Medulla oblongata (tissue), 1 donor: Measurements from ENCODE around the gene SELENOO.

Experiments
- DNase-seq: peaks from one replicate; pipeline ENCODE4 v3.0.0-alpha.2; 2015; ENCODE audit errors: extremely low spot score

The SELENOO gene

DNA sequence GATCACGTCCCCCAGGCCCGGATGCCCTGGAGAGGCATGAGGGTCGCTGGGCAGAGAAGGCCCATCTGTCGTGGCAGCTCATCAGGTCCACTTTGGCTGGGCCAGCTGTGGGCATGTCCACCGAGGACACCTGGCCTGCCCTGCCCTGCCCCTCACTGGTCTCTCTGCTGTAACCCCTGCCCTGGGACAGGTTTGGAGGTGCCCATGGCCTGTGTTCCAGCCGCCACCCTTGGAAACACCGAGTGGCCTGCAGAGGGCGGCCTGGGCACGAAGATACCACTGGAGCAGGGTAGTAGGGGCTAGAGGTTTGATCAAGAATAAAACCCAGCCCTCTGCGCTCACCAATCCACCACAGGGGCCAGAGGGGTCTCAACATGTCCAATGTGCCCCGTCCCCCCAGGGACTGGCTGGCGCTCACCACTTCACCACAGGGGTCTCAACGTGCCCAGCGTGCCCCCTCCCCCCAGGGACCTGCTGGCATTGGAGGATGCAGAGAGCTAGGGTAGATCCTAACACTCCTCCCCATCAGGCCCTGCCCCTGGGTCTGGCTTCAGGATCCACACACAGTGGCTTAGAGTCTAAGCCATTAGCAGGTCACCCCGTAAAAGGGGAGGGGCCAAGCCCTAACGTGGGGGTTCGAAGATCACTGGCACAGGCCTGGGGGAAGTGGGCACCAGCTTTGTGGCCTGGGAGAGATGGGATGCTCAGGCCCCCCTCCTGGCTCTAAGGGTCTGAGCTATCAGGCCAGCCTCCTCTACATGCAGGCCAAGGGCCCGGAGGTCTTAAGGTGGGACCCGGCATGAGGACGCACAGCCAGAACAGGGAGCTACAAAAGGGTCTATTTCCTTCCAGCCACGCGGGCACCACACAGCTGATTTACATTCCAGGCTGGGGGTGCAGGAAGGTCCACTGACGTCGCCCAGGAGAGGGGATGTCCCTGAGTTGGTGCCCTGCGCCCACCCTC, 51.6 kb downstream of the SELENOO start:
- DNase-seq, result peak; percentile 63

DNA sequence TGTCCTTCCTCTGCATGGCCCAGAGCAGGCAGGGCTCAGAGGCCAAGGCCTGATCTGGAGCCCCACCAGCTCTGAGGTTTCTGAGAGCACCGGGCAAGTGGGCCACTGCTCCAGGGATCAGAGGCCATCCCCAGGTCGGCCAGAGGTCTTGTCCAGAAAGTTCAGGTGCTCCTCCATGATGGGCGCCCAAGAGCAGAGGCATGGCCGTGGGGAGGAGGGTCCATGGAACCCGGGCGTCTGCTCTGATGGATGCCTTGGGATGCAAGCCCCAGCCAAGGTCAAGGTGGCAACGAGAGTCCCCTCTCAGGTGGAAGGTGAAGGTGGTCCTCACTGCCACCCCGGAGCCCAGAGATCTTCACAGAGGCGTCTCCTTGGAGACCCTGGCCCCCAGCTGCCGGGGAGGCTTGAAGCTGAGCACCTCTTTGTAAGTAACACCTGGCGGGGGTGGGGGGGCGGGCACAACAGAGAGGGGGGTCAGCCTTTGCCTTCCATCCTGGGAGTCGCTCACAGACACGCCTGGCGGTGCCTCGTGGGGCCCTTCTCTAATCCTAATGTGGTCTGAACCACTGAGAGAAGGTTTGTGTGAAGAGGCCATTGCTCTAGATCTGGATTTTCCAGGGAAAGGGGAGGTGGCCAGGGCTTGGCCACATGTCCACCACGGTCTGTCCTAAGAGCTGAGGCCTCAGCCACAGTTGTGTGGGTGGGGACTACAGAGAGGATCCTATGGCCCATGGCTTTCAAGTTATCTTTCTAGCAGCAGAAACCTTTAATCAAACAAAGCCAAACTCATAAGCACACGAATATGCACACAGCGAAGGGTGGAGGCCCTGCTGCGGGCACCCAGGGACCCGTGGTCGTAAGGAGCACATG, 52.5 kb downstream of the SELENOO start:
- DNase-seq, result no peak

DNA sequence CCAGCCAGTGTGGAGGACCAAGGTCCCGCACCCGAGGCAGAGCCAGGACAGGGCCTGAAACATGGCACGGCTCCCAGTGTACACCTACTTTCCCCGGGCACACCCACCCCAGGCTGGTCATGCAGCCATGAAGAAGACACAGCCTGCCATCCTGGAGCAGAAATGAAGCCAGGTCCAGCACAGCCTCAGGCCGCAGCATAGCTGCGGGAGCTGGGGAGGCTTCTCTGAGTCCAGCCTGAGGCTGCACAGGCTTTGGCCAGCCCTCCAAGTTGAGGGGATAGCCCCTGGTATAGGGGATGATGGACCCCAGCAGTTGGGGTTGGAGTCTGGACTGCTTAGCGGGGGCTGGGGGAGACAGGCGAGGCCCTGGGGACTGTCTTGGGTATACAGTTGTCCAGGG, 53.1 kb downstream of the SELENOO start:
- DNase-seq, result no peak

DNA sequence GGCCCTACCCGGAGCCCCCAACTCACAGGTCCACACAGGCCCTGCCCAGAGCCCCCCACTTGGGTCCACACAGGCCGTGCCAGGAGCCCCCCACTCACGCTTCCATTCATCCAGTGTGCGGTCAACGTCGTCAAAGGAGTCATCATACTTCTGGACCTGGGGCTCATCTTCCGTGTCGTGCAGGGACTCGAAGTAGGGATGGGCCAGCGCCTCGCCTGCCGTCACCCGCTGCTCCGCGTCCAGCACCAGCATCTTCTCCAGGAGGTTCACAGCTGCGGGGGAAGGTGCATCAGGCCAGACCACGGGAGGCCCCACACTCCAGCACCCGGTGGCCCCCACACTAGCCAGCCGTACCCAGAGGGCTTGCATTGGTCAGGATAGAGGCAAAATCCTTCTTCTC, 54.3 kb downstream of the SELENOO start:
- DNase-seq, result no peak

DNA sequence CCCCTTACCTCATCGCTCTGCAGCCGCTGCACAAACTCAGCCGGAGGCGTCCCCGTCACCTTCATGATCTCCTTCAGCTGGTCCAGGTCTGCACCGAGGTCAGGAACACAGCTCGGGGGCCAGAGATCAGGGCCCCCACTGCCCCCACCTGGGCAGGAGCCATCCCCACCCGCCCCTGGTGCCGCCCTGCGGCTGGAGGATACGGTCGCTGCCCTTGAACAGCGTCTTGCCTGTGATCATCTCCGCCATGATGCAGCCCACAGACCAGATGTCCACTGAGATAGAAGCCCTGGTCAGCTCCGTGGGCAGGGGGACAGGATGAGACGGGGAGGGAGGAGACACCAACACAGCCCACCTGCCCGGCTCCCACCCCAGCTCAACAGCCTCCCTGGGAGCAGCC, 54.8 kb downstream of the SELENOO start:
- DNase-seq, result no peak

DNA sequence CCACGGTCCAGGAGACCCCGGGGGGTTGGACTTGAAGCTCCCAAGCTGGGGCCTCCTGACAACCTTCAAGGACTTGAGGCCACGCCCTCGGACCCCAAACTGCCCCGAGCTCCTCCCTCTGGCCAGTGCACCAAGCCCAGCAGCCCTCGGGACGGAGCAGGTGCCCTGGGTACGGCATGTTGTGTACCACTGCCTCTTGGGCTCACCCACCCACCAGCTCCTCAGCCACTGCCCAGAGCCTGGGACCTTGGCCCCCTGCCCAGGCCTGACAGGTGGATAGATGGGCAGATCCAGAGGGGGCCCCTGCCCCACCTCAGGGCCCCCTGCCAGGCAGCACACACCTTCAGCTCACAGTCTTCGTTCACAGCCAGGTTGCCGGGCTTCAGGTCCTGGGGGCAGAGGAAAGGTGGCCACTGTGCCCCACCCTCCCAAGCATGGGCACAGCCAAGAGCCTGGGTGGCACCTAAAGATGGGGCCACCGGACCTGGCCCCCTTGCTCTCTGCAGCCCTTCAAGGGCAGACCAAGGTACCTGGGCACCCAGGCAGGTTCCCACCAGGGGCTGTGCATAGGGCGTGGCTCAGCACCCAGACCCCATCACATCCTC, 55.5 kb downstream of the SELENOO start:
- DNase-seq, result no peak

DNA sequence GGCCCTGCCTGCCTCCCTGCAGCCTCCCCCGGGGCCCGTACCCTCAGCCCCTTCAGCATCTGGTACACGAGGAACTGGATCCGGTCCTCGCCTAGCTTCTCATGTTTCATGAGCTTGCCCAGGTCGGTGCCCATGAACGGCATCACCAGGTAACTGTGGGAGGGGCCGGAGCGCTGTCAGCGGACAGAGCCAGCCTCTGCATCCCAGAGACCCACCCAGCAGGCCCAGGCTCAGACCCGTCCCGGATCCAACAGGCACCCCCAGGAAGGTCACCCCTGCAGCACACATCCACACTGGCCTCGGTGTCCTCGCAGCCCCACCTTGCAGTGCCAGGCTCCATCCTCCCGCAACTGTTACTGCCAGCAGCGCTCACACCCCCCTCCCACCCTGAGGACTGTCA, 56.2 kb downstream of the SELENOO start:
- DNase-seq, result no peak

DNA sequence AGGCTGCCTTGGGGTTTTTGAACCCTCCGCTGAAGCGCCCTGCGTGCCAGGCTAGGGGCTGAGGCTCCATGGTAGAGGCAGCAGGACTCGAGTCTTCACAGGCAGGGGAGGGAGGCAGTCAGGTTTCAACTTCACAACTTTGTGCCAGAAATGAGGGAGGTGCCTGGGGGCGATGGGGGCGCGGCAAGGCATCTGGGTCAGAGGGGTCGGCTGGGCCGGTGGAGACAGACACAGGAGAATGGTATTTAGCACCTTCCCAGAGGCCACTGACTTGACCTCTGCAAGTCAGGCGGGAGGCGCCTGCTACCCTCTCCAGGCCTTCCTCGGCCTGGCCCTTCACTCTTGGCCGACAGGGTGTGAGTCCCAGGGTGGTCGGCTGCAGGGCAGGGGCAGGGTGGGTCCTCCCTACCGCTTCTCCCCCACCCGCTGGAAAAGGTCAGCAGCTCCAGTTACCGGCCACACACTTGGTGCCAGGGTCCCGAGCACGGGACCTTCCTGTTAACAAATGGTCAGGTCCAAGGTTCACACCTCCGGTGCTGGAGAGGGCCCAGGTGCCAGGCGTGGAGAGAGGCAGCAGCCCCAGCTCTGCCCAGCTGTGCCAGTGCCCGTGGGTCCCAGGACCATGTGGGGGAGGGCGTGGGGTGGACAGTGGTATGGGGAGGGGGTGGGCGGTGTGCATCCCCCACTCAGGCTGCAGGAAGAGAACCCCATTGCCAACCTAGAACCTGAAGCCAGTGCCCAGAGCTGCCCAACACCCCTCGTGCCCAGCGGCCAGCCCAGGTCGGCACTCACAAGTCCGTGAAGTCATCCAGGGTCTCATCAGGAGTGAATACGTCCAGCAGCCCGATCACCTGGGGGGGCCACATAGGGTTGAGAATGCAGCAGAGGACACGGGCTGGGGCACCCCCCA, 56.9 kb downstream of the SELENOO start:
- no peak for DNase-seq

DNA sequence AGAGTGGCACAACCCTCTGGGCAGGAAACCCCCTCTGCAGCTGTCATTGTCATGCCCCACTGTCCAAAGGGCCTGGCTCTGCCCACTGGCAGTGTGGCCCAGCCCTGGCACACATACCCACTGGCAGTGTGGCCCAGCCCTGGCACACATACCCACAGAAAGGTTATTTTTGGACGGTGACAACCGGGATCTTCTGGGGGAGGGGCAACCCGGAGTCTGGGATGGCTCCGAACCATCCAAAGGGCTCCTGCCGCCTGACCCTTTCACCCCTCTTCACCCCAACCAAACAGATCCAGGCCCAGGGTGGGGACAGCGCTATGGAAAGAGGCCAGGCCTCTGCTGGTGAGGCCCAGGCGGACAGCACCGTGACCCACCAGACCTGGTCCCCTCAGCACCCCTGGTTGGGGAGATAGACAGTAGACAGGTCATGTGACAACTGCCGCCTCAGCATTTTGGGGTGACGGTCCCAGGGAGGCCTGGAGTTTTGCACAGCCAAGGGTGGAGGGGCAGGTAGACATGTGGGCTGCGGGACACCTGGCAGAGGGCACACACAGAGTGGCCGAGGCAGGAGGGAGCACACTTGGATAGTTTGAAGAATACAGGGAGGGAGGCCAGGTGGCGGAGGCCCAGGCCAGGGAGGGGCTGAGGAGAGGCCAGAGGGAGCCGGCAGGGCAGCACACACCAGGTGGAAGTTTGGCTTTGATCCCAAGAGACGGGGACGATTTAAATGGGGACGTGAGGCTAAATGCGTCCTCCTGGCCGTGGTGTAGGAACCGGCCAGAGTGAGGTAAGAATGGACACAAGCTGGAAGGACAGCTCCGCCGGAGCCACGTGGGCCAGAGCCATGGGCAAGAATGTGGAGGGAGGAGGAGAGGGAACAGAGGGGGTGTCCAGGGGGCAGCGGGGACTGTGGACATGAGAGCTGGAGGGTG, 57.8 kb downstream of the SELENOO start:
- DNase-seq, result no peak

DNA sequence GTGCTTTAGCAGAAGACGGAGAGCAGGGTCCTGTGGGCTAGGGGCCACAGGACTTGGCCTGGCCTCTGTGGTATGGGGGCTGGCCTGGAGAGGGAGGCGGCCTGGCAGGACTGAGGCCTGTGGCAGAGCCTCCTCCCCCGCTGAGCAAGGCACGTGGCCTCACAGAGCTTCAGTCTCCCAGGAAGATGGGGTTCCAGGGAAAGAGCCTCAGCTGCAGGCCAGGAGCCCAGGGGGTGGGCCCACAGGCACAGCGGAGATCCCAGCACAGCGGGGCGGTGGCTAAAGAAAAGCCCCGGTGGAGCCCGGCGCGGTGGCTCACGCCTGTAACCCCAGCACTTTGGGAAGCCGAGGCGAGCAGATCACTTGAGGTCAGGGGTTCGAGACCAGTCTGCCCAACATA, 58.5 kb downstream of the SELENOO start:
- peak; percentile 57 for DNase-seq

DNA sequence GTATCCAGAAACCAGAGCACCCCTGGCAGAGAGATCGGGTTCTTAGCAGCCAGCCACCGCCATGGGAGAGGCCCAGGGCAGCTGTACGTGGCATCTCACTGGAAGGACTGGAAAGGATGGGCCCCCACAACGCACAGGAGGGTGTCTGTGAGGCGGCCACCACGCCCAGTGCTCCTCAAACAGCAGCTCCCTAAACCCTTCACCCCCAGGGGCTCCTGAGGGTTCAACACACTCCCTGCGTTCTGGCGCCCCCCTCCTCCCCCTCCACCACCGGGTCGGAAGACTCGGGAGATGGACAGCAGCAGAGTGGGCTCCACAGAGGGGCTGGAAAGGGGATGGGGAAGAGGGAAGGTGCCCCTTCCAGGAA, 59.6 kb downstream of the SELENOO start:
- no peak for DNase-seq

DNA sequence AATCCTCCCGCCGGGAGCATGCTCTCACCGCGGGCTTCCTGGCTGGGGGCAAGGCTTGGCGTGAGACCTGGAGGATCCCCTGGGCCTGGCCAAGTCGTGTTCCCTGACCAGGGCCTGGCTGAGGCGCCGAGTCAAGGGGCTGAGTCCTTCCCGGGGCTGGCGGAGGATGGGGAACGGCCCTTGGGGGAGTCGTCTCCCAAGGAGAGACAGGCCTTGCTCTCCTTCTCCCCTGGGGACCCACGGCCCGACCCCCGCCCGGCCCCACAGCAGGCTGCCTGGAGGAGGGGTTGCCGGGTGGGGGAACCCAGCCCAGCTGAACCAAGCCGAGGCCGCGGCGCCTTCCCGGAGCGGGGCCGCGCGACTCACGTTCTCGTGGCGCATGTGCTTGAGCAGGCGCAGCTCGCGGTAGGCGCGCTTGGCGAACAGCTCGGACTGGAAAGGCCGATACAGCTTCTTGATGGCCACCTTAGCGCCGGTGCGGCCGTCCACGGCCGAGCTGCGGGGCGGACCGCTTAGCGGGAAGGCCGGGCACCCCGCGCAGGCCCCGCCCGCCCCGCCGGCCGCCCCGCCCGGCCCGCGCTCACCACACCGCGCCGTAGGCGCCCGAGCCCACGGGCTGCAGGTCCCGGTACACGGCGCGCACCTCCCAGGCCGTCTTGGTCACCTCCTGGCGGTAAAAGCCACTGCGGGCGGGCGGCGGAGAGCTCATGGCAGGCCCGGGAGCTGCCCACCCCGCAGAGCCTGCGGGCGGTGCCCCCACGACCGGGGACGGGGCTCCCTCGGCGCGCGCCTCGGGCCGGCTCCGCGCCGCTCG, 60.2 kb downstream of the SELENOO start:
- no peak for DNase-seq

DNA sequence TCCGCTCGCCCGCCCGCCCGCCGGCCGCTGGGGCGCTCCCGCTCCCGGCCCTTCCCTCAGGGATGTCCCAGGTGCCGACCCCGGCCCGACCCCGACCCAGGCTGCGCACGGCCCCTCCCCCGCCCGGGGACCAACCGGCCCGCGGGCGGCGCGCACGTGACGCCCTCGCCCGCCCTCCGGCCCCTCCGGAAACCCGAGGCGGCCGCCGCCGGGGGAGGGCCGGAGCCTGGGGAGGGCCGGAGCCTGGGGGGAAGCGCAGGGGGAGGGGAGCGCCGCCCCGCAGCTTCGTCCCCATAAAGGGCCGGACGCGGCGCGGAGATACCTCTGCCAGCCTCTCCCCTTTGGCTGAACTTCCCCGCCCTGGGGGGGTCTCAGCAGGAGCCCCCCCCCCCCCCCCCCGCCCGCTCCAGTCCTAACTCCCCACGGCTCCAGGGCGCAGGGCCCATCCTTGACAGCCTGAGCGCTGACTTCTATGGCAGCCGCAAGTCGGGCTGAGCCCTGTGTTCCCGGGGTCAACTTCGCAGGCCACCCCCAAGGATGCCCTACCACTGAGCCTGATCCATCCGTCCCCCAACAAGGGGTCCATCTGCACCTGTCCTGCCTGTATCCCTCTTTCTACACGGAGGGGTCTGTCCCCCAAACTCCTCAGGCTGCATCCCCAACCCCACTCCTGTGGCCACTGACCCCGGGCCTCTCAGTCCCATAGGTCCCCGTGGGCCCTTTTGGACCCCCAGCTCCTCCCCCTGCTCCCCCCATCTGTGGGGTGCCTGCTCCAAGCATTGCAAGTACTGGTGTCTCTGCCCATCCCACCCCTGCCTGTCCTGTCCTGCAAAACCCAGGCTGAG, 61.0 kb downstream of the SELENOO start, which contains the start of gene MAPK12:
Gene MAPK12, minus strand, starts transcription at position 69 of the 845 bp plus-strand sequence. CDS start 174 bp downstream, outside the sequence.
- DNase-seq, result no peak

DNA sequence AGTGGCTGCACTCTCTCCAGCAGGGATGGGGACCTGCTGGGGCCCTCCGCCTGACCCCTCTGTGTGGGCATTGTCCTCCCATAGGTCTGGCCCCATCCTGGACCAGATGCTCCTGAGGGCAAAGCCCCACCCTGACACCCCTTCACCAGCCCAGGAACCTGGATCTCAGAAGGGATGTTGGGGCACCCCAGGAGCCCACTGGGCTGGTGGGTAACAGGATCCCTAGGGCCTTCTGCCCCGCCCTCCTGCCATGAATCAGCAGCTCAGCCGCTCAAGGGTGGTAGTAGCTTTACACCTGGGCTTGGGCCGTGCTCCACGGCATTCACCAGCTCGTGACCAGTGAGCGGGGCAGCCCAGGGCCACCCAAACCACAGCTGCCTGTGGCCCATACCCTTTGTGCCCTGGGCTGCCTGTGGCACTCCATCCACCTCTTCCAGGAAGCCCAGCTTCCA, 61.7 kb downstream of the SELENOO start:
- no peak for DNase-seq

DNA sequence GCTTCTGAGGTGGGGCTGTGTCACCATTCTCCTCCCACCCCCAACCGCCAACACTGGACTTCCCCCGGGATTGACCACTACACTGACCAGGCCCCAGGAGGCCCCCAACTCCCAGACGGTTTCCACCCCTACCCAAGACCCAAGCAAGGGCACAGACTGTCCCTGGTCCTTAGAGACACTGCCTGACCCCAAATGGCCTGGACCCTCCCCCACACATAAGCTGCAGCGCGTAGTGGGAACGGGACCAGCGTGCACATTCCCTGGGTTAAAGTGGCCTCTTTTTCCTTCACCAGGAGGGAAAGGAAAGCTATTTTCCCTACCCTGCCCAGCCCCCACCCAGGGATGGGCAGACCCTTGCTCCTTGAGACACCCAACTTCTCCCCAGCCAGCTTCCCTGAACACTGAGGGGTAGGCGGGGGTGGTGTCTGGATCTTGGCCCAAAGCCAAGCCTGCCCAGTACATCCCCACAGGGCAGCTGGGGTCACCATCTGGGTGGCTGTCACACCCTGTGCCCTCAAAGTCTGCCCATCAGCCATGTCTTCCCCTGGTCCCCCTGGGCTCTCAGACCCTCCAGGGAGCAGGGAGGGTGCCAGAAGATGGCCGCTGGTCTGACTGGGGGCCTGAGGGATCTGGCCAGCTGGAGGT, 62.3 kb downstream of the SELENOO start:
- no peak for DNase-seq

DNA sequence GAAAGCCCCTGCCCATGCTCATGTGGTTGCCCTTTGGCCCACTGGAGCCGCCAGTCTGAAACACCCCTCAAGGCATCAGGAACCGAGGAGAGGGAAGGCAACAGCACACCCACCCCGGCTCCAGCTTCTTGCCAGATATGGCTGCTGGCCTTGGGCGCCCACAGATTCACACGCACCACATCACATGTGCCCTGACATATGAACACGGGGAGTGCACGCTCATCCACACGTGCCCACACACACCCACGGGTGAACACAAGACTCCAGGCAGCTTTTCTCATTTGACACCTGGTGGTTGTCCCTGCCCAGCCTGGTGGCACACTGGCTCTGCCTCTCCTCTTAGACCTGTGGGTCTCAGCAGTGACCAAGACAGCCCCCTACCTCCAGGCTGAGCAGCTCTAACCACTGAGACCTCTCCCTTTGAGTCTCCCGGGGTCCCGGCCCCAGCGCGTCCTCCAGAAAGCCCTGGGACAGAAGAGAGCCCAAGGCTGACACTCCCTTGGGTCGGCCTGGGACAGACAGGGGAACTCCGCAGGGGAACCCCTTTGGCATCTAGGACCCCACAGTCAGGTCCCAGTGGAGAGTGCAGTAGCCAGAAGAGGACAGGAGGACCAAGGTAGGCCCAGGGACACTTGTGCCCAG, 63.4 kb downstream of the SELENOO start:
- DNase-seq, result no peak
